Erythroblast (primary cell): ENCODE data around the gene FIBCD1.

Experiments used
- DNase-seq, 2 experiments: peaks; one replicate each; lab custom pipeline; 2025; lab: John Stamatoyannopoulos, UW
- GATA1 ChIP-seq: IDR thresholded peaks from 2 replicates; pipeline ENCODE4 v1.6.1; 2011; ENCODE audit warnings: low read depth, mild to moderate bottlenecking, control low read depth, low read length, moderate library complexity
- POLR2A ChIP-seq: IDR thresholded peaks from 2 replicates; pipeline ENCODE4 v1.6.1; 2011; ENCODE audit warnings: mild to moderate bottlenecking, low read length

Gene FIBCD1

GRCh38 chr9:130893341-130894101, 45.5 kb downstream of the FIBCD1 start:
- peak; percentile 38 to 53 for DNase-seq
- no peak for TF ChIP-seq GATA1
- TF ChIP-seq POLR2A = no peak

GRCh38 chr9:130892477-130893304, 46.4 kb downstream of the FIBCD1 start:
- DNase-seq = no peak
- TF ChIP-seq GATA1 (no peak), POLR2A (no peak)

- DNase-seq = no peak
- no peak for TF ChIP-seq POLR2A
- TF ChIP-seq GATA1 = no peak
These were observed 47.2 kb downstream of the FIBCD1 start for GRCh38 chr9:130891688-130892476.

- no peak for DNase-seq
- TF ChIP-seq GATA1 (no peak), POLR2A (no peak)
These were observed 48.0 kb downstream of the FIBCD1 start for GRCh38 chr9:130890870-130891687.

- no peak for TF ChIP-seq POLR2A
- TF ChIP-seq GATA1 = no peak
- no peak for DNase-seq
These were observed 48.9 kb downstream of the FIBCD1 start for GRCh38 chr9:130890124-130890523.

GRCh38 chr9:130888146-130888885, 50.7 kb downstream of the FIBCD1 start:
- TF ChIP-seq GATA1 (no peak), POLR2A (no peak)
- DNase-seq = no peak

GRCh38 chr9:130887494-130888144, 51.4 kb downstream of the FIBCD1 start:
- no peak for DNase-seq
- TF ChIP-seq GATA1 (no peak), POLR2A (no peak)

- no peak for DNase-seq
- no peak for TF ChIP-seq GATA1
- no peak for TF ChIP-seq POLR2A
These were observed 52.1 kb downstream of the FIBCD1 start for GRCh38 chr9:130886981-130887380.

- no peak for DNase-seq
- no peak for TF ChIP-seq GATA1
- no peak for TF ChIP-seq POLR2A
These were observed 53.3 kb downstream of the FIBCD1 start for GRCh38 chr9:130885484-130886375.

GRCh38 chr9:130884542-130885483, 54.2 kb downstream of the FIBCD1 start:
- TF ChIP-seq POLR2A (no peak), GATA1 (no peak)
- no peak for DNase-seq
